Neural cell (in vitro differentiated cells): Measurements from ENCODE around the gene CDK17. TPM values are rescaled to one million over a fixed set of nuclear protein-coding genes. Genes with fewer than 3 reads are reported as not detected.

Source experiments
- H2AFZ ChIP-seq: fragments of 200-600, 300-800 bp; sonication (generic), shearing (Covaris generic); 2 replicates; pipeline ENCODE4 v1.6.0; 2014; ENCODE audit warnings: low read depth, mild to moderate bottlenecking, antibody characterized with exemption, low read length, moderate library complexity
- H3F3A ChIP-seq: fragments of 200-600 bp; shearing (Covaris generic); 2 replicates; pipeline ENCODE4 v1.6.1; 2016; ENCODE audit warnings: mild to moderate bottlenecking, moderate library complexity, mixed read lengths, antibody characterized with exemption, low read length; ENCODE audit not compliant: insufficient read depth, poor library complexity, severe bottlenecking
- H3K27ac ChIP-seq: fragments of 200-600, 300-800 bp; sonication (generic), shearing (Covaris generic); 2 replicates; pipeline ENCODE4 v1.5.1; 2014; ENCODE audit warnings: mild to moderate bottlenecking, low read length, moderate library complexity
- H3K27me3 ChIP-seq: fragments of 300-800, 200-600 bp; sonication (generic), shearing (Covaris generic); 2 replicates; pipeline ENCODE4 v1.6.0; 2014; ENCODE audit warnings: mild to moderate bottlenecking, low read depth, low read length, moderate library complexity; ENCODE audit not compliant: insufficient read depth
- H3K36me3 ChIP-seq: fragments of 300-800, 200-600 bp; sonication (generic), shearing (Covaris generic); 2 replicates; pipeline ENCODE4 v1.5.1; 2014; ENCODE audit warnings: mild to moderate bottlenecking, antibody characterized with exemption, low read length, moderate library complexity; ENCODE audit not compliant: insufficient read depth
- H3K4me2 ChIP-seq: fragments of 300-800, 200-600 bp; sonication (generic), shearing (Covaris generic); 2 replicates; pipeline ENCODE4 v1.6.0; 2014; ENCODE audit warnings: mild to moderate bottlenecking, low read length
- H3K4me3 ChIP-seq: fragments of 300-800, 200-600 bp; sonication (generic), shearing (Covaris generic); 2 replicates; pipeline ENCODE4 v1.5.1; 2014; ENCODE audit warnings: mild to moderate bottlenecking, low read length, moderate library complexity
- H3K79me2 ChIP-seq: fragments of 200-600 bp; shearing (Covaris generic); replicated peaks from 2 replicates; pipeline ENCODE4 v1.6.0; 2014; ENCODE audit warnings: mild to moderate bottlenecking, low read length, moderate library complexity; ENCODE audit not compliant: insufficient read depth
- H3K9ac ChIP-seq: fragments of 300-800, 200-600 bp; sonication (generic), shearing (Covaris generic); 2 replicates; pipeline ENCODE4 v1.6.1; 2016; ENCODE audit warnings: mild to moderate bottlenecking, low read length, mixed read lengths
- H3K9me2 ChIP-seq: fragments of 200-600 bp; shearing (Covaris generic); 2 replicates; pipeline ENCODE4 v1.6.1; 2016; ENCODE audit warnings: mild to moderate bottlenecking, low read length, mixed read lengths; ENCODE audit not compliant: insufficient read depth
- H3K9me3 ChIP-seq: fragments of 200-600, 300-800 bp; sonication (generic), shearing (Covaris generic); 2 replicates; pipeline ENCODE4 v1.6.1; 2016; ENCODE audit warnings: mild to moderate bottlenecking, mixed run types, low read length, moderate library complexity, mixed read lengths
- H4K20me1 ChIP-seq: fragments of 200-600 bp; shearing (Covaris generic); 2 replicates; pipeline ENCODE4 v1.6.1; 2016; ENCODE audit warnings: mild to moderate bottlenecking, mixed run types; ENCODE audit not compliant: insufficient read depth
- EP300 ChIP-seq: fragments of 450-650 bp; conservative IDR thresholded peaks from 2 replicates; pipeline ENCODE4 v1.6.1; 2014; ENCODE audit warnings: antibody characterized with exemption, mild to moderate bottlenecking, moderate library complexity; ENCODE audit not compliant: poor library complexity, severe bottlenecking
- EZH2 ChIP-seq: fragments of 200-600, 300-800 bp; shearing (Covaris generic), sonication (generic); IDR thresholded peaks from 2 replicates; pipeline ENCODE4 v1.6.1; 2014; ENCODE audit warnings: antibody characterized with exemption, low read length, borderline replicate concordance, mild to moderate bottlenecking; ENCODE audit not compliant: insufficient read depth, poor library complexity, severe bottlenecking
- MXI1 ChIP-seq: fragments of 450-650 bp; conservative IDR thresholded peaks from 2 replicates; pipeline ENCODE4 v1.6.1; 2014; ENCODE audit warnings: antibody characterized with exemption, mild to moderate bottlenecking; ENCODE audit not compliant: poor library complexity, severe bottlenecking
- POLR2AphosphoS5 ChIP-seq: IDR thresholded peaks from 2 replicates; pipeline ENCODE4 v1.6.1; 2012
- RAD21 ChIP-seq: fragments of 450-650 bp; conservative IDR thresholded peaks from 2 replicates; pipeline ENCODE4 v1.6.1; 2014; ENCODE audit warnings: antibody characterized with exemption, mild to moderate bottlenecking, moderate library complexity
- SMC3 ChIP-seq: fragments of 450-650 bp; conservative IDR thresholded peaks from 2 replicates; pipeline ENCODE4 v1.6.1; 2014; ENCODE audit warnings: antibody characterized with exemption, mild to moderate bottlenecking, moderate library complexity; ENCODE audit not compliant: poor library complexity
- TAF1 ChIP-seq: IDR thresholded peaks from 2 replicates; pipeline ENCODE4 v1.6.1; 2012; ENCODE audit warnings: low read depth
- polyA minus RNA-seq: library from RNA; depleted of rRNA, polyadenylated mRNA; stranded (reverse); fragments of >200 nt; gene quantifications from 2 replicates; pipeline ENCODE4 v1.2.3, GENCODE V29; 2014
- polyA plus RNA-seq: library from polyadenylated mRNA; depleted of rRNA; stranded (reverse); fragments of >200 nt; gene quantifications from 2 replicates; pipeline ENCODE4 v1.2.3, GENCODE V29; 2014
- TF ChIP-seq, protein P1 (sequence below): fragments of 450-650 bp; IDR thresholded peaks from 2 replicates; pipeline ENCODE4 v1.5.1; 2014; ENCODE audit warnings: antibody characterized with exemption, mild to moderate bottlenecking, moderate library complexity; ENCODE audit not compliant: poor library complexity, severe bottlenecking
- TF ChIP-seq, protein P2 (sequence below): IDR thresholded peaks from 2 replicates; pipeline ENCODE4 v1.6.1; 2012; ENCODE audit warnings: borderline replicate concordance

CDK17 gene
- 119 and 133 TPM in 2 replicates for polyA plus RNA-seq
- 224 and 237 TPM in 2 replicates for polyA minus RNA-seq

DNA sequence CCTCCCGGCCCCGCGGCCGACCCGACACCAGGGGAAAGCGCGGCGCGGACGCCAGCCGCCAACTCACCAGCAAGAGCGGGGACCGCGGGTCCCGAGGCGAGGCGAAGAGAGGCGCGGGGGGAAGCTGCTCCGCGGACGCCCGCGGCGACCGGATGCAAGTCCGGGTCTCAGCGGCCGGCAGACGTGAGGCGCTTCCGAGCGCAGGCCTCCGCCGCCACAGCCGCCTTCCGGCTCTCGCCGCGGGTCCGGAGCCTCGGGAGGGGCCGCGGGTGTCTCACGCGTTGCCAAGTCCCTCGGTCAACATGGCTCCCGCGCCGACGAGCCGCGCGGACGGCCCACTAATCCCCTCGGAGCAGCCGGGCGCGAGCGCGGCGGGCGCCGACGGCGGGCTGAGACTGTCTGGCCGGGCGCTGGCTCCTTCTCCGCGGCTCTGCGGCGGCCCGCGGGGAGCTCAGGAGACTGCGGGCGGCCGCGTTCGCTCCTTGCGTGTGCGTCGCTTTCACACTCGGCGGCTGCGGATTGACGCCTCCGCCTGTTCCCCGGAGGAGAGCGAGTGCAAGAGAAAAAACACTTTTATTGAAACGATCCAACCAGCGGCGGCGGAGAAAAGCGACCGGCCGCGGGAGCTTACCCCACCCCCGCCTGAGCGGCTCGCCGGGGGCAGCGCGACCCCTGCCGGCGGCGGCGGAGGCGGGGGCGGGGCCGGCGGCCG is at the start of gene CDK17:
CDK17 (minus strand) TSS at position 521 of the 712 bp plus-strand sequence. CDS start 65,603 bp downstream, outside the sequence.
- peak within 1 kb of the TSS; percentile 70 for H2AFZ ChIP-seq
- H3K27ac ChIP-seq: peak within 1 kb of the TSS; percentile 86
- H3K9me2 ChIP-seq: no peaks in the 10 kb centered on the region
- H3K9ac ChIP-seq: peak within 1 kb of the TSS; percentile 93
- H4K20me1 ChIP-seq: no peaks in the 10 kb centered on the region
- H3K79me2 ChIP-seq: peaks cover 41% of the 10 kb centered on the region
- H3K4me2 ChIP-seq: no peak within 1 kb of the TSS
- H3F3A ChIP-seq: peaks cover 14% of the 10 kb centered on the region
- no peaks in the 10 kb centered on the region for H3K36me3 ChIP-seq
- no peaks in the 10 kb centered on the region for H3K27me3 ChIP-seq
- no peaks in the 10 kb centered on the region for H3K9me3 ChIP-seq
- H3K4me3 ChIP-seq: peak within 1 kb of the TSS; percentile 81
- TF ChIP-seq MXI1: no peak
- peak; percentile 81 for TF ChIP-seq POLR2AphosphoS5
- peak; percentile 48 for TF ChIP-seq RAD21
- TF ChIP-seq, protein P1, sequence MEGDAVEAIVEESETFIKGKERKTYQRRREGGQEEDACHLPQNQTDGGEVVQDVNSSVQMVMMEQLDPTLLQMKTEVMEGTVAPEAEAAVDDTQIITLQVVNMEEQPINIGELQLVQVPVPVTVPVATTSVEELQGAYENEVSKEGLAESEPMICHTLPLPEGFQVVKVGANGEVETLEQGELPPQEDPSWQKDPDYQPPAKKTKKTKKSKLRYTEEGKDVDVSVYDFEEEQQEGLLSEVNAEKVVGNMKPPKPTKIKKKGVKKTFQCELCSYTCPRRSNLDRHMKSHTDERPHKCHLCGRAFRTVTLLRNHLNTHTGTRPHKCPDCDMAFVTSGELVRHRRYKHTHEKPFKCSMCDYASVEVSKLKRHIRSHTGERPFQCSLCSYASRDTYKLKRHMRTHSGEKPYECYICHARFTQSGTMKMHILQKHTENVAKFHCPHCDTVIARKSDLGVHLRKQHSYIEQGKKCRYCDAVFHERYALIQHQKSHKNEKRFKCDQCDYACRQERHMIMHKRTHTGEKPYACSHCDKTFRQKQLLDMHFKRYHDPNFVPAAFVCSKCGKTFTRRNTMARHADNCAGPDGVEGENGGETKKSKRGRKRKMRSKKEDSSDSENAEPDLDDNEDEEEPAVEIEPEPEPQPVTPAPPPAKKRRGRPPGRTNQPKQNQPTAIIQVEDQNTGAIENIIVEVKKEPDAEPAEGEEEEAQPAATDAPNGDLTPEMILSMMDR: peak; percentile 59
- TF ChIP-seq TAF1: peak; percentile 57
- TF ChIP-seq EZH2: no peak
- TF ChIP-seq SMC3: no peak
- TF ChIP-seq EP300: peak; percentile 48
- TF ChIP-seq, protein P2, sequence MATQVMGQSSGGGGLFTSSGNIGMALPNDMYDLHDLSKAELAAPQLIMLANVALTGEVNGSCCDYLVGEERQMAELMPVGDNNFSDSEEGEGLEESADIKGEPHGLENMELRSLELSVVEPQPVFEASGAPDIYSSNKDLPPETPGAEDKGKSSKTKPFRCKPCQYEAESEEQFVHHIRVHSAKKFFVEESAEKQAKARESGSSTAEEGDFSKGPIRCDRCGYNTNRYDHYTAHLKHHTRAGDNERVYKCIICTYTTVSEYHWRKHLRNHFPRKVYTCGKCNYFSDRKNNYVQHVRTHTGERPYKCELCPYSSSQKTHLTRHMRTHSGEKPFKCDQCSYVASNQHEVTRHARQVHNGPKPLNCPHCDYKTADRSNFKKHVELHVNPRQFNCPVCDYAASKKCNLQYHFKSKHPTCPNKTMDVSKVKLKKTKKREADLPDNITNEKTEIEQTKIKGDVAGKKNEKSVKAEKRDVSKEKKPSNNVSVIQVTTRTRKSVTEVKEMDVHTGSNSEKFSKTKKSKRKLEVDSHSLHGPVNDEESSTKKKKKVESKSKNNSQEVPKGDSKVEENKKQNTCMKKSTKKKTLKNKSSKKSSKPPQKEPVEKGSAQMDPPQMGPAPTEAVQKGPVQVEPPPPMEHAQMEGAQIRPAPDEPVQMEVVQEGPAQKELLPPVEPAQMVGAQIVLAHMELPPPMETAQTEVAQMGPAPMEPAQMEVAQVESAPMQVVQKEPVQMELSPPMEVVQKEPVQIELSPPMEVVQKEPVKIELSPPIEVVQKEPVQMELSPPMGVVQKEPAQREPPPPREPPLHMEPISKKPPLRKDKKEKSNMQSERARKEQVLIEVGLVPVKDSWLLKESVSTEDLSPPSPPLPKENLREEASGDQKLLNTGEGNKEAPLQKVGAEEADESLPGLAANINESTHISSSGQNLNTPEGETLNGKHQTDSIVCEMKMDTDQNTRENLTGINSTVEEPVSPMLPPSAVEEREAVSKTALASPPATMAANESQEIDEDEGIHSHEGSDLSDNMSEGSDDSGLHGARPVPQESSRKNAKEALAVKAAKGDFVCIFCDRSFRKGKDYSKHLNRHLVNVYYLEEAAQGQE: peak; percentile 68

DNA sequence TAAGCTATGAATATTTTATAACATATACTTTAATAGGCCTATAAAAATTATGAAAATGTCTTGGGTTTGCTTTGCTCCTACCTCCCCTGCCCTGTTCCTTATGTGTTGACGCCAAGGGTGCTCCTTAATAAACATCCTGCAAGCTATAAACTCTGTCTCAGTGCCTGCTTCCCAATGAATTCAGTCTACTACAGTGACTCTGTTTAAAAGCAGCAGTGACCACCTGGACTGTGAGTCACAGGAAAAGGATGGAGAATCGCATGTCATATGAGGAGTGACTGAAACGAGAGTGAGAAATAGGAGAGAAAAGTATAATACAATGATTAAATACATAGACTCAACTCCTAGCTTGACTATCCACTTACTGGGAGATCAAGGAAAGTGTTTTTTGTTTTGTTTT is 48.1 kb upstream of the CDK17 start:
- Histone ChIP-seq H3K9ac (no peak overlapping the region), H3K4me2 (no peak overlapping the region), H2AFZ (no peak overlapping the region)

More for the DNA sequence above, 48.1 kb upstream of the CDK17 start:
- no peaks in the 10 kb centered on the region for H3K9me2 ChIP-seq
- H3K27me3 ChIP-seq: no peaks in the 10 kb centered on the region
- no peak overlapping the region for H3K4me3 ChIP-seq
- no peaks in the 10 kb centered on the region for H3F3A ChIP-seq
- TF ChIP-seq EZH2: no peak
- TF ChIP-seq, protein P1: no peak
- no peak for TF ChIP-seq MXI1
- no peak for TF ChIP-seq EP300
- no peak for TF ChIP-seq POLR2AphosphoS5
- TF ChIP-seq SMC3: no peak
- TF ChIP-seq, protein P2: no peak
- no peak for TF ChIP-seq TAF1
- no peak for TF ChIP-seq RAD21
- H3K9me3 ChIP-seq: no peaks in the 10 kb centered on the region
- no peaks in the 10 kb centered on the region for H3K79me2 ChIP-seq
- no peak overlapping the region for H3K27ac ChIP-seq
- H3K36me3 ChIP-seq: no peaks in the 10 kb centered on the region
- H4K20me1 ChIP-seq: no peaks in the 10 kb centered on the region
